ENCODE data around the gene NTN1.

Gene NTN1

GRCh38 chr17:9006175-9006767 lies 15.0 kb upstream of the NTN1 start:
- no peak for DNase-seq

GRCh38 chr17:9007052-9007714 lies 14.1 kb upstream of the NTN1 start:
- DNase-seq: no peak

- no peak for DNase-seq
Measured at GRCh38 chr17:9009096-9009495, 12.2 kb upstream of the NTN1 start.

GRCh38 chr17:9009737-9010136 lies 11.6 kb upstream of the NTN1 start:
- DNase-seq: no peak

- DNase-seq: no peak
Measured at GRCh38 chr17:9011001-9011400, 10.3 kb upstream of the NTN1 start.

- DNase-seq: no peak
Measured at GRCh38 chr17:9016941-9017552, 4.3 kb upstream of the NTN1 start.

- DNase-seq: no peak
Measured at GRCh38 chr17:9018726-9019125, 2.6 kb upstream of the NTN1 start.

GRCh38 chr17:9020096-9020823 lies 1.1 kb upstream of the NTN1 start:
- no peak for DNase-seq

GRCh38 chr17:9020824-9021157 lies 519 bp upstream of the NTN1 start:
- no peak for DNase-seq

- DNase-seq: no peak
Measured at GRCh38 chr17:9021992-9022572, 772 bp downstream of the NTN1 start.

GRCh38 chr17:9022573-9023391 lies 1.5 kb downstream of the NTN1 start:
- DNase-seq: no peak

GRCh38 chr17:9023392-9024218 lies 2.3 kb downstream of the NTN1 start:
- no peak for DNase-seq

GRCh38 chr17:9024497-9024896 lies 3.2 kb downstream of the NTN1 start:
- DNase-seq: no peak

- no peak for DNase-seq
Measured at GRCh38 chr17:9026741-9027140, 5.4 kb downstream of the NTN1 start.

GRCh38 chr17:9028202-9028987 lies 7.1 kb downstream of the NTN1 start:
- no peak for DNase-seq

GRCh38 chr17:9028988-9029570 lies 7.8 kb downstream of the NTN1 start:
- DNase-seq: no peak

- no peak for DNase-seq
Measured at GRCh38 chr17:9032151-9032550, 10.8 kb downstream of the NTN1 start.

GRCh38 chr17:9032583-9032982 lies 11.3 kb downstream of the NTN1 start:
- DNase-seq: no peak

GRCh38 chr17:9035249-9035648 lies 13.9 kb downstream of the NTN1 start:
- DNase-seq: no peak

- no peak for DNase-seq
Measured at GRCh38 chr17:9036336-9036735, 15.0 kb downstream of the NTN1 start.

- DNase-seq: no peak
Measured at GRCh38 chr17:9037736-9038135, 16.4 kb downstream of the NTN1 start.

All from activated CD4-positive, alpha-beta T cell treated with anti-CD3 and anti-CD28 coated beads, Interleukin-2, Interleukin-6, amounts not matched to agents 100 ng/mL and 50 ng/mL, durations not matched to agents 16 hours and 8 hours (primary cell).